ENCODE data around the gene TRRAP. TPM values are rescaled to one million over a fixed set of nuclear protein-coding genes. Genes with fewer than 3 reads are reported as not detected.

The TRRAP gene
- total and polyA plus RNA-seq, 4 donors = 4.3 to 22.7 (median 10.1) TPM

GRCh38 chr7:98949336-98950044 lies 71.2 kb downstream of the TRRAP start:
- Histone ChIP-seq H3K27me3 (ENCODE audit: control insufficient read depth in 4 of 4, insufficient read depth in 4 of 4, low read length in 3 of 4) (no peaks in the 10 kb centered on the region), H3K36me3 (ENCODE audit: control insufficient read depth in 4 of 4, insufficient read depth in 3 of 4, low read depth in 1 of 4, low read length in 3 of 4) (peaks cover 15 to 85% (median 60%) of the 10 kb centered on the region in 4 donors), H3K9ac (ENCODE audit: low read depth in 1 of 2, low read length in 2 of 2) (no peak overlapping the region), H3K4me1 (ENCODE audit: control insufficient read depth in 4 of 4, insufficient read depth in 4 of 4, low read length in 3 of 4) (no peaks in the 10 kb centered on the region), H3K9me3 (ENCODE audit: control insufficient read depth in 4 of 4, low read length in 3 of 4) (no peaks in the 10 kb centered on the region), H3K27ac (ENCODE audit: low read depth in 1 of 2, low read length in 2 of 2) (no peak overlapping the region), H3K4me3 (ENCODE audit: low read depth in 1 of 3, low read length in 3 of 3) (no peak overlapping the region)
- 98% methylated on average over 21 of the region's 21 CpGs for whole genome bisulfite sequencing
- DNase-seq (ENCODE audit: low spot score) = no peak
- no peak for TF ChIP-seq CTCF (IDR thresholded peaks at IDR 0.05; ENCODE audit: low read depth, low read length, missing input control)
- TF ChIP-seq FOXA1 (IDR thresholded peaks at IDR 0.05) = no peak
- TF ChIP-seq HNF4A (conservative IDR thresholded peaks at IDR 0.05) = no peak
- TF ChIP-seq EGR1 (IDR thresholded peaks at IDR 0.05; ENCODE audit: low read depth in 2 of 2) = no peak
- TF ChIP-seq JUND (IDR thresholded peaks at IDR 0.05) = no peak
- TF ChIP-seq ATF3 (IDR thresholded peaks at IDR 0.05) = no peak
- no peak for TF ChIP-seq YY1 (IDR thresholded peaks at IDR 0.05)
- TF ChIP-seq GABPA (IDR thresholded peaks at IDR 0.05 in 1 of 2, conservative IDR thresholded peaks at IDR 0.05 in 1 of 2) = no peak

- TF ChIP-seq FOXA2 (IDR thresholded peaks at IDR 0.05) (no peak), YY1 (IDR thresholded peaks at IDR 0.05) (no peak), CTCF (IDR thresholded peaks at IDR 0.05; ENCODE audit: low read depth, low read length, missing input control) (no peak), SP1 (IDR thresholded peaks at IDR 0.05) (no peak), TAF1 (conservative IDR thresholded peaks at IDR 0.05) (no peak), MAX (IDR thresholded peaks at IDR 0.05) (no peak), NR2F2 (IDR thresholded peaks at IDR 0.05) (no peak), ZBTB33 (IDR thresholded peaks at IDR 0.05) (no peak), REST (IDR thresholded peaks at IDR 0.05) (no peak), EGR1 (IDR thresholded peaks at IDR 0.05; ENCODE audit: low read depth in 2 of 2) (no peak), RXRA (IDR thresholded peaks at IDR 0.05) (no peak), RAD21 (IDR thresholded peaks at IDR 0.05) (no peak)
- WGBS = 98% methylated on average over 19 of the region's 19 CpGs
- Histone ChIP-seq H3K27me3 (ENCODE audit: control insufficient read depth in 4 of 4, insufficient read depth in 4 of 4, low read length in 3 of 4) (no peaks in the 10 kb centered on the region), H3K4me3 (ENCODE audit: low read depth in 1 of 3, low read length in 3 of 3) (no peak overlapping the region), H3K27ac (ENCODE audit: low read depth in 1 of 2, low read length in 2 of 2) (no peak overlapping the region), H3K4me1 (ENCODE audit: control insufficient read depth in 4 of 4, insufficient read depth in 4 of 4, low read length in 3 of 4) (no peaks in the 10 kb centered on the region), H3K36me3 (ENCODE audit: control insufficient read depth in 4 of 4, insufficient read depth in 3 of 4, low read depth in 1 of 4, low read length in 3 of 4) (peaks cover 24 to 86% (median 73%) of the 10 kb centered on the region in 4 donors), H3K9me3 (ENCODE audit: control insufficient read depth in 4 of 4, low read length in 3 of 4) (no peaks in the 10 kb centered on the region), H3K9ac (ENCODE audit: low read depth in 1 of 2, low read length in 2 of 2) (no peak overlapping the region)
- DNase-seq (ENCODE audit: low spot score) = no peak
Observed at GRCh38 chr7:98955992-98956391, 77.7 kb downstream of the TRRAP start.
